Transverse colon (tissue), 4 donors: ENCODE results near the gene NOL11.

Experiments used
- CTCF ChIP-seq, 5 experiments: fragments of 200-600 bp in 3 of 5; fragments of 450-650 bp in 2 of 5; sonication (generic) in 3 of 5; IDR thresholded peaks; 1 replicate in 2 of 5; 2 replicates in 3 of 5; pipeline ENCODE4 v1.5.1; 2016 to 2017; ENCODE audit warnings: antibody characterized with exemption in 5 of 5, inconsistent platforms in 3 of 5, mild to moderate bottlenecking in 2 of 5, moderate library complexity in 1 of 5
- EP300 ChIP-seq: sonication (generic); formaldehyde crosslinking; IDR thresholded peaks from one replicate; pipeline ENCODE4 v1.6.1; 2017; ENCODE audit warnings: antibody characterized with exemption, low read depth
- POLR2A ChIP-seq: fragments of 450-650 bp; IDR thresholded peaks from one replicate; pipeline ENCODE4 v1.6.1; 2016; ENCODE audit warnings: antibody characterized with exemption, mild to moderate bottlenecking, moderate library complexity
- POLR2AphosphoS5 ChIP-seq, 3 donors: sonication (generic); formaldehyde crosslinking; IDR thresholded peaks; one replicate each; pipeline ENCODE4 v1.6.1; 2016; ENCODE audit warnings: antibody characterized with exemption in 3 of 3

- TF ChIP-seq CTCF (IDR thresholded peaks at IDR 0.05) (no peak), POLR2A (no peak), EP300 (no peak), POLR2AphosphoS5 (IDR thresholded peaks at IDR 0.05) (no peak)
Observed at GRCh38 chr17:67685351-67685750, 32.4 kb upstream of the NOL11 start.
